NAMALWA (cell line): Measurements from ENCODE around the gene UNC119B.

ENCODE experiments used
- DNase-seq: peaks from one replicate; pipeline ENCODE4 v3.0.0-alpha.2; 2015; ENCODE audit warnings: low spot score

Gene UNC119B

GRCh38 chr12:120739821-120740613 lies 29.8 kb downstream of the UNC119B start:
- DNase-seq: no peak

DNA sequence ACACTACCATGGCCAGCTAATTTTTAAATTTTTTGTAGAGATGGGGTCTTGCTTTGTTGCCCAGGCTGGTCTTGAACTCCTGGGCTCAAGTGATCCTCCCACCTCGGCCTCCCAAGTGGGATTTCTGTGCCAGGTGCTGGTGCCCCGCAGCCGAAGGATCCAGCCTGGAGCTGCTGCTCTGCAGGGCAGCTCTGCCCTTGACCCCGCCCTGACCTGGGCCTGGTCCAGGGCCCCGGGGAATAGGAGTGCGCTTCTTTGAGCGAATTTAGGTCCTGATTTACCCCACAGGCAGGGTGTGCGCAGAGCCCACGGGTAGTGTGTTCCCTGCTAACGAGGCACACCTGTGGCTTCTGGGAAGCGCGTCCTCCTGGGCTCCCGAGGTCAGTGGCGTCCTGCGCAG lies 30.6 kb downstream of the UNC119B start:
- DNase-seq: no peak

DNA sequence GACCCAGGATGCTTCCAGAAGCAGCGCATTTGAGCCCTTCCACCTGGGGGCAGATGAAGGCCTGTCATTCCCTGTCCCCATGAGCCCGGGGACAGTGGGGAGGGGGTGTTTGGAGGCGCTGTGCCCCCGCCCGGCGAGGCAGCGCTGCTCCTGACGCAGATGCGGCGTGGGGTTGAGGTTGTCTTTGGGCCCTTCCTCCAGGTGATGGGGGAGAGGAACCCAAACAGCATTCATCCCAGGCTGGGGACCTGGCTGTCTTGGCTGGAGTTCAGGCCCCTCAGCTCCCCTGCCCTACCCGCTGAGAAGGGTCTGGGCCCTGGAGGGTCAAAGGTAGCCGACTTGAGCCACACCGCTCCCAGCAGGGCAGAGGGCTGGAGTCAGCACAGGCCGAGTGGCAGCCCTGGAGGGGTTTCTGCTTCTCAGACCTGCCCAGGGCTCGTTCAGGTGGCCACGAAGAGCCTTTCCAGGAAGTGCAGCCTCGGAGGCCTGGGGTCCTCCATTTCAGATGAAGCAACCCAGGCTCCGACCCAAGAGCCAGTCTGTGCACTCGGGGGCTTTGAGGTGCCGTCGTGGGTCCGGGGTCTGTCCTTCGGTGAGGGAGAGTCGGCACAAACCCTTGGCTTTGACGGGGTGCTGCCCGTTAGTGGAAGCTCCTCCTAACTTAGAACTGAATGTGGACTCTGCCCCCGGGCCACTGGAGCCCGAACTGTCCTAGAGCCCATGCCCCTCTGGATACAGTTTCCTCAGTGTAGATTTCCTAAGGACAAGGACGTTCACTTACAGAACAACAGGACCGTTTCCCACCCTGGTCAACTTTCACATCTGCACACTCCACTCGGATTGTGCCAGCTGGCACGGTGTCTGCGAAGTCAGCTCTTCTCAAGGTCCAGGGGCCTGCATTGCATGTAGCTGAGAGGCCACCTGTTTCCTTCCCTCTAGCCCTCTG lies 31.5 kb downstream of the UNC119B start:
- no peak for DNase-seq

GRCh38 chr12:120744922-120745493 lies 34.8 kb downstream of the UNC119B start:
- no peak for DNase-seq

GRCh38 chr12:120748242-120748641 lies 38.0 kb downstream of the UNC119B start:
- peak; percentile 26 for DNase-seq

GRCh38 chr12:120749256-120749655 lies 39.0 kb downstream of the UNC119B start:
- DNase-seq: no peak

DNA sequence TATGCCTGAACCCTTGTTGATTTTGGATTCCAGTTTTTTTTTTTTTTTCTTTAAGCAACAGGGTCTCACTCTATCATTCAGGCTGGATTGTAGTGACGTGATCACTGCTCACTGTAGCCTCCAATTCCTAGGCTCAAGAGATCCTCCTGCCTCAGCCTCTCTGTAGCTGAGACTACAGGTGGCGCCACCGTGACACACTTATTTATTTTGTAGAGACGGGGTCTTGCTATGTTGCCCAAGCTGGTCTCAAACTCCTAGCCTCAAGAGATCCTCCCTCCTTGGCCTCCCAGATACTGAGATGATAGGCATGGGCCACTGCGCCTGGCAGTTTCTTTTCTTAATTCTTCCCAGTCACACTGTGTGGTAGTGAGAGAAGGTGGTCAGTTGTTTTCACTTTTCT lies 40.5 kb downstream of the UNC119B start:
- no peak for DNase-seq

DNA sequence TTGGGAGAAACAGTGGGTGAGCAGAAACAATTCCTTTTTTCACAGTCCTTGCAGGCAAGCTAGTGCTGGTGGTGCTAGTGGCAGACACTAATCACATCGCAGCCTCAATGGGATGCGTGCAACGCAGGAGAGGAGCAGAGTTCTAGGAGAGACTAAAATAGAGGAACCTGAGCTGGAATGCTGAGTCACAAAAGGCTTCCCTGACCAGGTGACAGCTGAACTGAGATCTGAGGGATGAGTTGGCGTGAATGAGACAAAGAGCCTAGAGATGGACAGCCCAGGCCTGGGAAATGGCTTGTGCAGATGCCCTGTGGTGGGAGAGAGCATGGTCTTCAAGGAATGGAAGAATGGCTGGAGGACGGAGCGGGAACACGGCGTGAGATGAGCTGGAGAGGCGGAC lies 41.1 kb downstream of the UNC119B start:
- no peak for DNase-seq

- no peak for DNase-seq
These were observed 44.5 kb downstream of the UNC119B start for GRCh38 chr12:120754792-120755191.

DNA sequence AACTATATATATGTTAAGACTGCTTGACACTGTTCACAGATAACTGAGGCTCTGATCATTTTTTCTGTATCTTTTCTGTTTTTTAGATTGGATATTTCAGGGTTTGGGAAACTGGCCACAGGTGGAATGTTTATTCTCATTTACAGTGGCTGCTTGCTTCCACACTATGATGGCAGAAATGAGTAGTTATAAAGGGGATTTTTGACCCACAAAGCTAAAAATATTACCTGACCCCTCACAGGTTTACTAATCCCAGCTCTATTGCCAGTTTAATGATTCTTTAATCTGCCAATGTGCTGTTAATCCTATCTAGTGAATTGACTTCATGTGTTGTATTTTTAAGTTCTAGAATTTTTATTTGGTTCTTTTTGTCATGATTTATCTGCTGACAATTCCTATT lies 45.0 kb downstream of the UNC119B start:
- no peak for DNase-seq

DNA sequence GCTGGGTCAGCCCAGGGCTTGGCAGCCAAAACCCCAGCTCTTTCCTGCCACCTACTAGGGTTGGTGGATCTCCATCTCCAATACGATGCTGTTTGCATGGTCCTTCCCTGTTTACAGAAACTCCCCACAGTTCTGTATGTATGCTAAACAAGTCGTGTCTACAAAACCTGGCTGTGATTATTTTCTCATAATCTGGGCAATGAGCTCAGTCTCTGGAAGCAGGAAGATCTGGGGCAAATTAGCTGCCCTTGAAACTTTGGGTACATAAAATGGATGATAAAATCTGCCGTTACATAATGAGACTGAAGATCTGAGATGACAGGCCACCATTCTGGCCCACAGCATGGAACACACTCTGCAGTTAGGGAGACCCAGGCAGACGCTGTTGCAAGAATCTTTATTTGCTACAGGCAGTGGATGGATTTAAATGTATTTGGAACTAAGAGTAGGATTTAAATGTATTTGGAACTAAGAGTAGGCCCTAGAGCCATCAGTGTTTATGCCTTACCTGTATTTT lies 47.0 kb downstream of the UNC119B start:
- no peak for DNase-seq

DNA sequence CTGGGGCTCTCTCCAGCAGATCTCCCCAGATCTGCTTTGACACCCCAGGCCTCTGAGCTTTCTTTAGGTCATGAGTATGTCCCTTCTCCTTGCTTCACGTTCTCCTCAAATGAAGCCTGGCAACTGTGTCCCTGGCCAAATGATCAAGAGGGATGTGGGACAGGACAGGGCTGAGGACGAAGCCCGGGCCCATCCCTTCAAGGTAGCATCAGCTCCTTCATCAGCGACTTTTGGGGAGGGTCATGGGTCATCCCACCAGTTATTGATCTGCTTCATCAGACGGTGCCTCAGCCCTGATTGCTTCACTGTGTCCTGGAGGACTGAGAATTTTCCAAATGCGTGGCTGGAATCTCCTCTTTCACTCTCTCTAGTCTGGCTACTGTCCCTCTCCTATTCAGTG lies 47.7 kb downstream of the UNC119B start:
- no peak for DNase-seq

GRCh38 chr12:120758798-120759590 lies 48.7 kb downstream of the UNC119B start:
- no peak for DNase-seq

GRCh38 chr12:120759591-120760348 lies 49.5 kb downstream of the UNC119B start:
- DNase-seq: no peak

- no peak for DNase-seq
These were observed 50.3 kb downstream of the UNC119B start for GRCh38 chr12:120760349-120761254.

- DNase-seq: no peak
These were observed 51.3 kb downstream of the UNC119B start for GRCh38 chr12:120761519-120761934.

DNA sequence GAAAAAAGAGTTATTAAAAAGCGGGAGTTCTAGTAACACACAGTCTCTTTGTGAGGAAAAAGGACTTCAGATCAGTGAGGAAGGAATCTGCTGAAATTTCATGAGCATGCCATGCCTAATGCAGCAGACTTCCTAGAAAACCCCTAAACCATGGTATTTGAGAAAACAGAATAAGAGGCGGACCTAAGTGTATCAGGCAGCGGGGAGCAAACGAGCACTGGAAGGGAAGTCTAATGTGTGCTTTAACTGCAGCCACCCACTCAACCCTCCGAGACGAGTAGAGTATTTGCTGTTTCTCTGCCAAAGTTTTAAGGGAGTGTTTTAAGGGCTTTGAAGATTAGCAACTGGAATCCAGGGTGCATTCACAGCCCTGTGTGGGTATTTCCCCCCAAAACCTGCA lies 51.8 kb downstream of the UNC119B start:
- no peak for DNase-seq

DNA sequence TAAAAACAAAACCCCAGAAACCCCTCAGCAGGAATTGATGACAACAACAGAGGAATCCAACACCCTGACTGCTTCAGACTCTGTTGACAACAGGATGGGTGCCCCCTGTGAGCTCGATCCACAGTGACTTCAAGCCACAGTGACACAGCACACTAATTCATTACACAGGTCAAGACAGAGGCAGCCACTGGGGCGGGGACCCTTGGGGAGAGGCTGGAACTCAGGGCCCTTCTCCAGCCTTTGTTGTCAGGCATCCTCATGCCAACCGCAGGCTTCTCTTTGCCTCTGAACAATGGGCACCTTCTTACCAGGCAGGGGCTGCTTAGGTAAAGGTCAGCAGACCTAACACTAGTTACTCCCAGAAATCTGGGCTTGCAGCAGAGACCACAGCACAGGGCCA lies 53.0 kb downstream of the UNC119B start:
- no peak for DNase-seq

- DNase-seq: no peak
These were observed 54.6 kb downstream of the UNC119B start for GRCh38 chr12:120764816-120765215.

DNA sequence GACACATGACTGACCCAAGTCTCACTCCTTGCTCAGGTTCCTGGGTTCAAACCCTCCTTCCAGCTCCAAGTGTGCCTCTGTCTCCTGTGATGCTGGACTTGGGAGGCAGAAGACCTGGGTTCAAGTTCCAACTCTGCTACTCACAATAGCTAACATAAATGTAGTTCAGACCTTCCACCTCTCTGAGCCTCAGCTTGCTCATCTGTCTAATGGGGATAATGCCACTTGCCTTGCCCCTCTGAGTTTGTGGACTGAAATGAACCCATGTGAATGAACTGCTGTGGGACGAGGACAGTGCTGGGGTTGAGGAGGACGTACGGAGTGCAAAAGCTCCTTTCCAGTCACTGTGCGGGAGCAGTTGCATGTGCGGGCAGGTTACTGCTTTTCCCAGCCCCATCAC lies 56.3 kb downstream of the UNC119B start:
- no peak for DNase-seq
